Nephron progenitor cell (in vitro differentiated cells): ENCODE data around the gene GATAD2A.
A peak's percentile ranks its signal among the peaks of the same experiment; 100 is the strongest.

Experiments
- DNase-seq: peaks from one replicate; pipeline ENCODE4 v3.0.0; 2021
- H3K27ac Mint-ChIP-seq: 2 replicates; pipeline ENCODE4 v1.8.0; 2021; ENCODE audit warnings: mild to moderate bottlenecking, moderate library complexity, mixed read lengths
- H3K27me3 Mint-ChIP-seq: 2 replicates; pipeline ENCODE4 v1.8.0; 2021; ENCODE audit warnings: mild to moderate bottlenecking, low read depth, mixed read lengths; ENCODE audit not compliant: poor library complexity
- H3K36me3 Mint-ChIP-seq: 2 replicates; pipeline ENCODE4 v1.8.0; 2021; ENCODE audit warnings: low read depth, mixed read lengths
- H3K4me1 Mint-ChIP-seq: 2 replicates; pipeline ENCODE4 v1.8.0; 2021; ENCODE audit warnings: mixed read lengths
- H3K4me3 Mint-ChIP-seq: 2 replicates; pipeline ENCODE4 v1.8.0; 2021; ENCODE audit warnings: mild to moderate bottlenecking, moderate library complexity, mixed read lengths
- H3K9me3 Mint-ChIP-seq: 2 replicates; pipeline ENCODE4 v1.8.0; 2021; ENCODE audit warnings: mild to moderate bottlenecking, moderate library complexity, mixed read lengths
- CTCF ChIP-seq: fragments of 200-600 bp; sonication (generic); IDR thresholded peaks from 2 replicates; pipeline ENCODE4 v1.5.0; 2021; ENCODE audit warnings: antibody characterized with exemption

GATAD2A gene

GRCh38 chr19:19404879-19405860 lies at the start of gene GATAD2A:
TSS of gene GATAD2A (plus strand) at chr19:19405675. CDS start at chr19:19465346, 59,671 bp downstream.
- no peak for TF ChIP-seq CTCF
- no peaks in the 10 kb centered on the region for H3K36me3 Mint-ChIP-seq
- peaks cover 7% of the 10 kb centered on the region for H3K27me3 Mint-ChIP-seq
- peaks cover 70% of the 10 kb centered on the region for H3K4me1 Mint-ChIP-seq
- H3K27ac Mint-ChIP-seq, result peak within 1 kb of the TSS; percentile 96
- H3K9me3 Mint-ChIP-seq, result no peaks in the 10 kb centered on the region
- DNase-seq, result peak; percentile 93
- peak within 1 kb of the TSS; percentile 97 for H3K4me3 Mint-ChIP-seq

GRCh38 chr19:19356500-19356899 lies 49.0 kb upstream of the GATAD2A start:
- H3K9me3 Mint-ChIP-seq, result no peaks in the 10 kb centered on the region
- H3K27ac Mint-ChIP-seq, result no peak overlapping the region
- peaks cover 21% of the 10 kb centered on the region for H3K36me3 Mint-ChIP-seq
- no peak for DNase-seq
- no peak for TF ChIP-seq CTCF
- H3K27me3 Mint-ChIP-seq, result peaks cover 3% of the 10 kb centered on the region
- peaks cover 6% of the 10 kb centered on the region for H3K4me1 Mint-ChIP-seq
- H3K4me3 Mint-ChIP-seq, result no peak overlapping the region

GRCh38 chr19:19356901-19357566 lies 48.4 kb upstream of the GATAD2A start:
- no peak for TF ChIP-seq CTCF
- H3K9me3 Mint-ChIP-seq, result no peaks in the 10 kb centered on the region
- no peak for DNase-seq
- H3K4me1 Mint-ChIP-seq, result peaks cover 6% of the 10 kb centered on the region
- H3K27me3 Mint-ChIP-seq, result peaks cover 3% of the 10 kb centered on the region
- no peak overlapping the region for H3K4me3 Mint-ChIP-seq
- H3K36me3 Mint-ChIP-seq, result peaks cover 18% of the 10 kb centered on the region
- no peak overlapping the region for H3K27ac Mint-ChIP-seq

- Mint-ChIP-seq H3K4me3 (no peak overlapping the region), H3K4me1 (peaks cover 13% of the 10 kb centered on the region)
Observed at GRCh38 chr19:19361075-19361594, 44.3 kb upstream of the GATAD2A start.

GRCh38 chr19:19362075-19362474 lies 43.4 kb upstream of the GATAD2A start:
- Mint-ChIP-seq H3K27ac (no peak overlapping the region), H3K4me3 (no peak overlapping the region), H3K4me1 (peaks cover 19% of the 10 kb centered on the region), H3K9me3 (no peaks in the 10 kb centered on the region), H3K36me3 (peaks cover 11% of the 10 kb centered on the region), H3K27me3 (peaks cover 5% of the 10 kb centered on the region)
- DNase-seq, result no peak
- no peak for TF ChIP-seq CTCF

More at GRCh38 chr19:19361075-19361594, 44.3 kb upstream of the GATAD2A start:
- peak; percentile 68 for TF ChIP-seq CTCF
- peaks cover 11% of the 10 kb centered on the region for H3K36me3 Mint-ChIP-seq
- H3K27ac Mint-ChIP-seq, result no peak overlapping the region
- no peaks in the 10 kb centered on the region for H3K9me3 Mint-ChIP-seq
- peak; percentile 77 for DNase-seq
- peaks cover 5% of the 10 kb centered on the region for H3K27me3 Mint-ChIP-seq
